ENCODE measurements around the gene PRPF19. TPM values are rescaled to one million over a fixed set of nuclear protein-coding genes. Genes with fewer than 3 reads are reported as not detected.

PRPF19 gene
- total and polyA plus RNA-seq, 2 of the 13 experiments (the other 11 are each of a cell fraction or from before 2014, with no cell fraction given): 27.4 to 91.1 TPM

GRCh38 chr11:60880643-60881282, 25.6 kb downstream of the PRPF19 start (continued):
- TF ChIP-seq, protein P1, sequence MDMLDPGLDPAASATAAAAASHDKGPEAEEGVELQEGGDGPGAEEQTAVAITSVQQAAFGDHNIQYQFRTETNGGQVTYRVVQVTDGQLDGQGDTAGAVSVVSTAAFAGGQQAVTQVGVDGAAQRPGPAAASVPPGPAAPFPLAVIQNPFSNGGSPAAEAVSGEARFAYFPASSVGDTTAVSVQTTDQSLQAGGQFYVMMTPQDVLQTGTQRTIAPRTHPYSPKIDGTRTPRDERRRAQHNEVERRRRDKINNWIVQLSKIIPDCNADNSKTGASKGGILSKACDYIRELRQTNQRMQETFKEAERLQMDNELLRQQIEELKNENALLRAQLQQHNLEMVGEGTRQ (IDR thresholded peaks at IDR 0.05; ENCODE audit: low read depth, low read length): no peak
- TF ChIP-seq, protein P1 (CRISPR knock-in tag; IDR thresholded peaks at IDR 0.05; ENCODE audit: borderline replicate concordance): no peak
- 0 out of 2 replicates have a peak, but pooled peaks have one; percentile 31 for TF ChIP-seq ZNF256 (CRISPR knock-in tag; conservative IDR thresholded peaks at IDR 0.05)
- peak; percentile 96 for TF ChIP-seq MED1 (CRISPR knock-in tag; IDR thresholded peaks at IDR 0.05)
- no peak for TF ChIP-seq ZNF180 (CRISPR knock-in tag; IDR thresholded peaks at IDR 0.05; ENCODE audit: borderline replicate concordance, low read depth)
- no peak for TF ChIP-seq ZNF253 (CRISPR knock-in tag; IDR thresholded peaks at IDR 0.05; ENCODE audit: borderline replicate concordance)
- TF ChIP-seq YY1 (IDR thresholded peaks at IDR 0.05; ENCODE audit: insufficient read depth, insufficient replicate concordance, low read depth, low read length): peak; percentile 15
- TF ChIP-seq RFXANK (CRISPR knock-in tag; IDR thresholded peaks at IDR 0.05): 0 out of 2 replicates have a peak, but pooled peaks have one; percentile 48
- peak; percentile 73; the same call in 1 of the 2 replicates for TF ChIP-seq ZNF724P (CRISPR knock-in tag; IDR thresholded peaks at IDR 0.05; ENCODE audit: borderline replicate concordance)
- TF ChIP-seq, protein P2, sequence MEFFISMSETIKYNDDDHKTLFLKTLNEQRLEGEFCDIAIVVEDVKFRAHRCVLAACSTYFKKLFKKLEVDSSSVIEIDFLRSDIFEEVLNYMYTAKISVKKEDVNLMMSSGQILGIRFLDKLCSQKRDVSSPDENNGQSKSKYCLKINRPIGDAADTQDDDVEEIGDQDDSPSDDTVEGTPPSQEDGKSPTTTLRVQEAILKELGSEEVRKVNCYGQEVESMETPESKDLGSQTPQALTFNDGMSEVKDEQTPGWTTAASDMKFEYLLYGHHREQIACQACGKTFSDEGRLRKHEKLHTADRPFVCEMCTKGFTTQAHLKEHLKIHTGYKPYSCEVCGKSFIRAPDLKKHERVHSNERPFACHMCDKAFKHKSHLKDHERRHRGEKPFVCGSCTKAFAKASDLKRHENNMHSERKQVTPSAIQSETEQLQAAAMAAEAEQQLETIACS (CRISPR knock-in tag; IDR thresholded peaks at IDR 0.05): no peak
- no peak for TF ChIP-seq RAD51 (IDR thresholded peaks at IDR 0.05; ENCODE audit: borderline replicate concordance)
- TF ChIP-seq PTBP1 (IDR thresholded peaks at IDR 0.05; ENCODE audit: low read depth, low read length, poor library complexity, severe bottlenecking): no peak
- TF ChIP-seq MEIS1 (CRISPR knock-in tag; IDR thresholded peaks at IDR 0.05; ENCODE audit: borderline replicate concordance): peak; percentile 98
- peak; percentile 96 for TF ChIP-seq ZNF430 (CRISPR knock-in tag; IDR thresholded peaks at IDR 0.05)
- TF ChIP-seq, protein P3, sequence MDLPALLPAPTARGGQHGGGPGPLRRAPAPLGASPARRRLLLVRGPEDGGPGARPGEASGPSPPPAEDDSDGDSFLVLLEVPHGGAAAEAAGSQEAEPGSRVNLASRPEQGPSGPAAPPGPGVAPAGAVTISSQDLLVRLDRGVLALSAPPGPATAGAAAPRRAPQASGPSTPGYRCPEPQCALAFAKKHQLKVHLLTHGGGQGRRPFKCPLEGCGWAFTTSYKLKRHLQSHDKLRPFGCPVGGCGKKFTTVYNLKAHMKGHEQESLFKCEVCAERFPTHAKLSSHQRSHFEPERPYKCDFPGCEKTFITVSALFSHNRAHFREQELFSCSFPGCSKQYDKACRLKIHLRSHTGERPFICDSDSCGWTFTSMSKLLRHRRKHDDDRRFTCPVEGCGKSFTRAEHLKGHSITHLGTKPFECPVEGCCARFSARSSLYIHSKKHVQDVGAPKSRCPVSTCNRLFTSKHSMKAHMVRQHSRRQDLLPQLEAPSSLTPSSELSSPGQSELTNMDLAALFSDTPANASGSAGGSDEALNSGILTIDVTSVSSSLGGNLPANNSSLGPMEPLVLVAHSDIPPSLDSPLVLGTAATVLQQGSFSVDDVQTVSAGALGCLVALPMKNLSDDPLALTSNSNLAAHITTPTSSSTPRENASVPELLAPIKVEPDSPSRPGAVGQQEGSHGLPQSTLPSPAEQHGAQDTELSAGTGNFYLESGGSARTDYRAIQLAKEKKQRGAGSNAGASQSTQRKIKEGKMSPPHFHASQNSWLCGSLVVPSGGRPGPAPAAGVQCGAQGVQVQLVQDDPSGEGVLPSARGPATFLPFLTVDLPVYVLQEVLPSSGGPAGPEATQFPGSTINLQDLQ (CRISPR knock-in tag; IDR thresholded peaks at IDR 0.05): no peak
- TF ChIP-seq ZNF775 (CRISPR knock-in tag; IDR thresholded peaks at IDR 0.05; ENCODE audit: borderline replicate concordance): no peak
- no peak for TF ChIP-seq ZNF549 (CRISPR knock-in tag; IDR thresholded peaks at IDR 0.05)
- TF ChIP-seq SNAPC4 (CRISPR knock-in tag; IDR thresholded peaks at IDR 0.05): no peak
- TF ChIP-seq KDM1A (CRISPR knock-in tag; IDR thresholded peaks at IDR 0.05): peak; percentile 92; the same call in 1 of the 2 replicates

All from HepG2 (cell line).